ENCODE results near the gene CELF2.
"Not testable (repeated sequence)": the region's sequence is repeated elsewhere in the genome, so short reads cannot be mapped to it uniquely, and the experiment has no call there.

CELF2 gene

GRCh38 chr10:10991144-10991543 is 26.5 kb upstream of the CELF2 start:
- H3K9ac ChIP-seq (ENCODE audit: low read length), result no peak overlapping the region
- H3K9me3 ChIP-seq (ENCODE audit: control insufficient read depth, low read length), result peaks cover 5% of the 10 kb centered on the region
- no peaks in the 10 kb centered on the region for H3K4me1 ChIP-seq (ENCODE audit: control insufficient read depth, insufficient read depth, low read length)
- H3K36me3 ChIP-seq (ENCODE audit: control insufficient read depth, insufficient read depth, low read length, severe bottlenecking), result no peaks in the 10 kb centered on the region
- no peak overlapping the region for H3K4me3 ChIP-seq (ENCODE audit: low read length)
- DNase-seq (ENCODE audit: low read depth), result no peak
- no peaks in the 10 kb centered on the region for H3K27me3 ChIP-seq (replicated peaks; ENCODE audit: control insufficient read depth, insufficient read depth, low read length)

- no peaks in the 10 kb centered on the region for H3K27me3 ChIP-seq (replicated peaks; ENCODE audit: control insufficient read depth, insufficient read depth, low read length)
- no peak overlapping the region for H3K4me3 ChIP-seq (ENCODE audit: low read length)
- no peaks in the 10 kb centered on the region for H3K36me3 ChIP-seq (ENCODE audit: control insufficient read depth, insufficient read depth, low read length, severe bottlenecking)
- no peak overlapping the region for H3K9ac ChIP-seq (ENCODE audit: low read length)
- H3K4me1 ChIP-seq (ENCODE audit: control insufficient read depth, insufficient read depth, low read length), result no peaks in the 10 kb centered on the region
- H3K9me3 ChIP-seq (ENCODE audit: control insufficient read depth, low read length), result peaks cover 5% of the 10 kb centered on the region
- DNase-seq (ENCODE audit: low read depth), result no peak
Measured at GRCh38 chr10:10992072-10992471, 25.6 kb upstream of the CELF2 start.

GRCh38 chr10:10992961-10993714 is 24.5 kb upstream of the CELF2 start:
- Histone ChIP-seq H3K4me1 (ENCODE audit: control insufficient read depth, insufficient read depth, low read length) (no peaks in the 10 kb centered on the region), H3K36me3 (ENCODE audit: control insufficient read depth, insufficient read depth, low read length, severe bottlenecking) (no peaks in the 10 kb centered on the region), H3K9me3 (ENCODE audit: control insufficient read depth, low read length) (peaks cover 5% of the 10 kb centered on the region), H3K9ac (ENCODE audit: low read length) (no peak overlapping the region), H3K27me3 (replicated peaks; ENCODE audit: control insufficient read depth, insufficient read depth, low read length) (no peaks in the 10 kb centered on the region), H3K4me3 (ENCODE audit: low read length) (no peak overlapping the region)
- no peak for DNase-seq (ENCODE audit: low read depth)

- H3K27me3 ChIP-seq (replicated peaks; ENCODE audit: control insufficient read depth, insufficient read depth, low read length), result no peaks in the 10 kb centered on the region
- no peak overlapping the region for H3K9ac ChIP-seq (ENCODE audit: low read length)
- DNase-seq (ENCODE audit: low read depth), result no peak
- no peak overlapping the region for H3K4me3 ChIP-seq (ENCODE audit: low read length)
- H3K4me1 ChIP-seq (ENCODE audit: control insufficient read depth, insufficient read depth, low read length), result no peaks in the 10 kb centered on the region
- no peaks in the 10 kb centered on the region for H3K36me3 ChIP-seq (ENCODE audit: control insufficient read depth, insufficient read depth, low read length, severe bottlenecking)
- peaks cover 5% of the 10 kb centered on the region for H3K9me3 ChIP-seq (ENCODE audit: control insufficient read depth, low read length)
Measured at GRCh38 chr10:10993785-10994184, 23.9 kb upstream of the CELF2 start.

- Histone ChIP-seq H3K4me1 (ENCODE audit: control insufficient read depth, insufficient read depth, low read length) (no peaks in the 10 kb centered on the region), H3K9me3 (ENCODE audit: control insufficient read depth, low read length) (peaks cover 5% of the 10 kb centered on the region), H3K36me3 (ENCODE audit: control insufficient read depth, insufficient read depth, low read length, severe bottlenecking) (no peaks in the 10 kb centered on the region), H3K27me3 (replicated peaks; ENCODE audit: control insufficient read depth, insufficient read depth, low read length) (no peaks in the 10 kb centered on the region), H3K4me3 (ENCODE audit: low read length) (no peak overlapping the region), H3K9ac (ENCODE audit: low read length) (no peak overlapping the region)
- DNase-seq (ENCODE audit: low read depth), result no peak
Measured at GRCh38 chr10:10994360-10994759, 23.3 kb upstream of the CELF2 start.

GRCh38 chr10:10995120-10995519 is 22.6 kb upstream of the CELF2 start:
- no peak overlapping the region for H3K4me3 ChIP-seq (ENCODE audit: low read length)
- H3K27me3 ChIP-seq (replicated peaks; ENCODE audit: control insufficient read depth, insufficient read depth, low read length), result no peaks in the 10 kb centered on the region
- no peaks in the 10 kb centered on the region for H3K4me1 ChIP-seq (ENCODE audit: control insufficient read depth, insufficient read depth, low read length)
- no peak for DNase-seq (ENCODE audit: low read depth)
- H3K9ac ChIP-seq (ENCODE audit: low read length), result no peak overlapping the region
- peaks cover 5% of the 10 kb centered on the region for H3K9me3 ChIP-seq (ENCODE audit: control insufficient read depth, low read length)
- no peaks in the 10 kb centered on the region for H3K36me3 ChIP-seq (ENCODE audit: control insufficient read depth, insufficient read depth, low read length, severe bottlenecking)

GRCh38 chr10:10996966-10997620 is 20.6 kb upstream of the CELF2 start:
- Histone ChIP-seq H3K9me3 (ENCODE audit: control insufficient read depth, low read length) (peaks cover 5% of the 10 kb centered on the region), H3K4me3 (ENCODE audit: low read length) (no peak overlapping the region), H3K36me3 (ENCODE audit: control insufficient read depth, insufficient read depth, low read length, severe bottlenecking) (no peaks in the 10 kb centered on the region), H3K27me3 (replicated peaks; ENCODE audit: control insufficient read depth, insufficient read depth, low read length) (no peaks in the 10 kb centered on the region), H3K4me1 (ENCODE audit: control insufficient read depth, insufficient read depth, low read length) (no peaks in the 10 kb centered on the region), H3K9ac (ENCODE audit: low read length) (no peak overlapping the region)
- DNase-seq (ENCODE audit: low read depth), result no peak

GRCh38 chr10:10999501-10999900 is 18.2 kb upstream of the CELF2 start:
- DNase-seq (ENCODE audit: low read depth); H3K27me3 ChIP-seq (replicated peaks; ENCODE audit: control insufficient read depth, insufficient read depth, low read length); H3K4me1 ChIP-seq (ENCODE audit: control insufficient read depth, insufficient read depth, low read length); H3K9me3 ChIP-seq (ENCODE audit: control insufficient read depth, low read length); H3K36me3 ChIP-seq (ENCODE audit: control insufficient read depth, insufficient read depth, low read length, severe bottlenecking); H3K4me3 ChIP-seq (ENCODE audit: low read length); H3K9ac ChIP-seq (ENCODE audit: low read length): not testable (repeated sequence)

GRCh38 chr10:11002485-11002884 is 15.2 kb upstream of the CELF2 start:
- H3K27me3 ChIP-seq (replicated peaks; ENCODE audit: control insufficient read depth, insufficient read depth, low read length), result no peaks in the 10 kb centered on the region
- peaks cover 5% of the 10 kb centered on the region for H3K4me1 ChIP-seq (ENCODE audit: control insufficient read depth, insufficient read depth, low read length)
- no peak overlapping the region for H3K4me3 ChIP-seq (ENCODE audit: low read length)

GRCh38 chr10:11002916-11003315 is 14.8 kb upstream of the CELF2 start:
- Histone ChIP-seq H3K27me3 (replicated peaks; ENCODE audit: control insufficient read depth, insufficient read depth, low read length) (no peaks in the 10 kb centered on the region), H3K4me3 (ENCODE audit: low read length) (no peak overlapping the region), H3K9me3 (ENCODE audit: control insufficient read depth, low read length) (no peaks in the 10 kb centered on the region), H3K36me3 (ENCODE audit: control insufficient read depth, insufficient read depth, low read length, severe bottlenecking) (no peaks in the 10 kb centered on the region), H3K9ac (ENCODE audit: low read length) (no peak overlapping the region), H3K4me1 (ENCODE audit: control insufficient read depth, insufficient read depth, low read length) (peaks cover 5% of the 10 kb centered on the region)
- DNase-seq (ENCODE audit: low read depth), result no peak

More at GRCh38 chr10:11002485-11002884, 15.2 kb upstream of the CELF2 start:
- DNase-seq (ENCODE audit: low read depth), result no peak
- Histone ChIP-seq H3K9ac (ENCODE audit: low read length) (no peak overlapping the region), H3K9me3 (ENCODE audit: control insufficient read depth, low read length) (no peaks in the 10 kb centered on the region), H3K36me3 (ENCODE audit: control insufficient read depth, insufficient read depth, low read length, severe bottlenecking) (no peaks in the 10 kb centered on the region)

GRCh38 chr10:11003679-11004078 is 14.0 kb upstream of the CELF2 start:
- no peak overlapping the region for H3K9ac ChIP-seq (ENCODE audit: low read length)
- no peaks in the 10 kb centered on the region for H3K9me3 ChIP-seq (ENCODE audit: control insufficient read depth, low read length)
- no peaks in the 10 kb centered on the region for H3K27me3 ChIP-seq (replicated peaks; ENCODE audit: control insufficient read depth, insufficient read depth, low read length)
- H3K4me1 ChIP-seq (ENCODE audit: control insufficient read depth, insufficient read depth, low read length), result peaks cover 5% of the 10 kb centered on the region
- no peak overlapping the region for H3K4me3 ChIP-seq (ENCODE audit: low read length)
- no peak for DNase-seq (ENCODE audit: low read depth)
- no peaks in the 10 kb centered on the region for H3K36me3 ChIP-seq (ENCODE audit: control insufficient read depth, insufficient read depth, low read length, severe bottlenecking)

Measured in adipocyte (in vitro differentiated cells).